Caco-2 (cell line): ENCODE results near the gene JMJD8. TPM values are rescaled to one million over a fixed set of nuclear protein-coding genes. Genes with fewer than 3 reads are reported as not detected.

Experiments
- BruUV-seq: library from RNA; stranded (reverse); fragments of 400-500 nt; replicated peaks from 2 replicates; lab custom pipeline; 2021; lab: Mats Ljungman, UMichigan
- CTCF ChIA-PET: fragments of 300-600 bp; sonication (Branson Sonifier 250); formaldehyde crosslinking; loops from one replicate; lab custom pipeline; 2022; ENCODE audit warnings: antibody characterized with exemption; lab: Charles Lee
- POLR2A ChIA-PET: fragments of 300-600 bp; sonication (Branson Sonifier 250); formaldehyde crosslinking; loops from one replicate; lab custom pipeline; 2022; ENCODE audit warnings: antibody characterized with exemption; lab: Charles Lee
- DNase-seq, 2 experiments: peaks; one replicate each; pipeline versions ENCODE4 v3.0.0 to v3.0.0-alpha.2; 2020 to 2022
- H3K27me3 ChIP-seq: replicated peaks from 2 replicates; pipeline ENCODE4 v1.6.0; 2011; ENCODE audit warnings: low read length; ENCODE audit not compliant: control insufficient read depth, insufficient read depth
- H3K36me3 ChIP-seq: 2 replicates; pipeline ENCODE4 v1.5.1; 2011; ENCODE audit warnings: low read length; ENCODE audit not compliant: control insufficient read depth, insufficient read depth
- H3K4me1 ChIP-seq: fragments of 250-450 bp; sonication (Bioruptor Pico); 2 replicates; pipeline ENCODE4 v1.5.1; 2020; ENCODE audit warnings: mild to moderate bottlenecking
- H3K4me3 ChIP-seq: 2 replicates; pipeline ENCODE4 v1.5.1; 2011; ENCODE audit warnings: low read depth, mild to moderate bottlenecking, control low read depth, low read length
- H3K9me3 ChIP-seq: fragments of 250-450 bp; sonication (Bioruptor Pico); 2 replicates; pipeline ENCODE4 v1.5.1; 2020; ENCODE audit warnings: mild to moderate bottlenecking, moderate library complexity
- H3K27ac Mint-ChIP-seq: one replicate; pipeline ENCODE4 v1.8.0; 2022; ENCODE audit warnings: mixed read lengths; ENCODE audit not compliant: unreplicated experiment
- H3K27me3 Mint-ChIP-seq: one replicate; pipeline ENCODE4 v1.8.0; 2022; ENCODE audit warnings: mixed read lengths; ENCODE audit not compliant: insufficient read depth, unreplicated experiment
- H3K36me3 Mint-ChIP-seq: one replicate; pipeline ENCODE4 v1.8.0; 2022; ENCODE audit warnings: mild to moderate bottlenecking, mixed read lengths; ENCODE audit not compliant: insufficient read depth, unreplicated experiment
- H3K4me1 Mint-ChIP-seq: one replicate; pipeline ENCODE4 v1.8.0; 2022; ENCODE audit warnings: low read depth, mixed read lengths; ENCODE audit not compliant: unreplicated experiment
- H3K4me3 Mint-ChIP-seq: one replicate; pipeline ENCODE4 v1.8.0; 2022; ENCODE audit warnings: mild to moderate bottlenecking, moderate library complexity, mixed read lengths; ENCODE audit not compliant: unreplicated experiment
- H3K9me3 Mint-ChIP-seq: one replicate; pipeline ENCODE4 v1.8.0; 2022; ENCODE audit warnings: mixed read lengths; ENCODE audit not compliant: unreplicated experiment
- CTCF ChIP-seq, 2 experiments: fragments of 200-600 bp in 1 of 2; IDR thresholded peaks; 1 replicate in 1 of 2; 2 replicates in 1 of 2; pipeline versions ENCODE4 v1.5.1 to v1.8.0; 2011 to 2022; ENCODE audit warnings: antibody characterized with exemption in 1 of 2, control low read depth in 1 of 2, inconsistent platforms in 1 of 2, low read depth in 1 of 2, low read length in 1 of 2, mild to moderate bottlenecking in 1 of 2, moderate library complexity in 1 of 2; ENCODE audit not compliant: insufficient read depth in 1 of 2, severe bottlenecking in 1 of 2, unreplicated experiment in 1 of 2
- intact Hi-C: fragments of 100-400 bp; cut with micrococcal nuclease; formaldehyde crosslinking; loops from one replicate; pipeline ENCODE4 v1.10.0; 2022; ENCODE audit not compliant: unreplicated experiment
- total RNA-seq: library from RNA; stranded (reverse); gene quantifications from 2 replicates; pipeline ENCODE4 v1.2.3, GENCODE V29; 2022

JMJD8 gene
- total RNA-seq, 1 experiment from 2014 or later = 52.4 TPM

- Mint-ChIP-seq H3K27ac (no peak overlapping the region), H3K9me3 (no peaks in the 10 kb centered on the region), H3K4me1 (no peaks in the 10 kb centered on the region), H3K4me3 (peak overlapping the region; percentile 93), H3K36me3 (peaks cover 29% of the 10 kb centered on the region), H3K27me3 (no peaks in the 10 kb centered on the region)
- BruUV-seq = no TSS peak
- Histone ChIP-seq H3K27me3 (no peaks in the 10 kb centered on the region), H3K9me3 (no peaks in the 10 kb centered on the region), H3K36me3 (no peaks in the 10 kb centered on the region), H3K4me3 (no peak overlapping the region), H3K4me1 (peaks cover 10% of the 10 kb centered on the region)
- intact Hi-C loops = no loop called here
- CTCF ChIA-PET = no interaction called here
- POLR2A ChIA-PET = no interaction called here
- DNase-seq = no peak
- no peak for TF ChIP-seq CTCF (IDR thresholded peaks at IDR 0.05; ENCODE audit: insufficient read depth in 1 of 2, low read depth in 1 of 2, low read length in 1 of 2, severe bottlenecking in 1 of 2, unreplicated experiment in 1 of 2)
Observed at GRCh38 chr16:634051-634670, 50.0 kb downstream of the JMJD8 start.

DNA sequence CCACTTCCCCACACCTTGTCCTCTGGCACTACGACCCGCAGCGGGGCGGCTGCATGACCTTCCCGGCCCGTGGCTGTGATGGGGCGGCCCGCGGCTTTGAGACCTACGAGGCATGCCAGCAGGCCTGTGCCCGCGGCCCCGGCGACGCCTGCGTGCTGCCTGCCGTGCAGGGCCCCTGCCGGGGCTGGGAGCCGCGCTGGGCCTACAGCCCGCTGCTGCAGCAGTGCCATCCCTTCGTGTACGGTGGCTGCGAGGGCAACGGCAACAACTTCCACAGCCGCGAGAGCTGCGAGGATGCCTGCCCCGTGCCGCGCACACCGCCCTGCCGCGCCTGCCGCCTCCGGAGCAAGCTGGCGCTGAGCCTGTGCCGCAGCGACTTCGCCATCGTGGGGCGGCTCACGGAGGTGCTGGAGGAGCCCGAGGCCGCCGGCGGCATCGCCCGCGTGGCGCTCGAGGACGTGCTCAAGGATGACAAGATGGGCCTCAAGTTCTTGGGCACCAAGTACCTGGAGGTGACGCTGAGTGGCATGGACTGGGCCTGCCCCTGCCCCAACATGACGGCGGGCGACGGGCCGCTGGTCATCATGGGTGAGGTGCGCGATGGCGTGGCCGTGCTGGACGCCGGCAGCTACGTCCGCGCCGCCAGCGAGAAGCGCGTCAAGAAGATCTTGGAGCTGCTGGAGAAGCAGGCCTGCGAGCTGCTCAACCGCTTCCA, 50.6 kb downstream of the JMJD8 start:
- Histone ChIP-seq H3K36me3 (no peaks in the 10 kb centered on the region), H3K27me3 (no peaks in the 10 kb centered on the region), H3K4me1 (peaks cover 10% of the 10 kb centered on the region), H3K4me3 (no peak overlapping the region), H3K9me3 (no peaks in the 10 kb centered on the region)
- no peaks in the 10 kb centered on the region for H3K27me3 Mint-ChIP-seq
- no TSS peak for BruUV-seq
- peaks cover 32% of the 10 kb centered on the region for H3K36me3 Mint-ChIP-seq
- H3K4me3 Mint-ChIP-seq = no peak overlapping the region
- ChIA-PET CTCF (no interaction called here), POLR2A (interaction anchor here (0.5 kb wide), 1 partner anchor 76 kb away, joined by 3 read pairs; no protein-coding TSS in a partner anchor)
- no peak overlapping the region for H3K27ac Mint-ChIP-seq
- no peak for TF ChIP-seq CTCF (IDR thresholded peaks at IDR 0.05; ENCODE audit: insufficient read depth in 1 of 2, low read depth in 1 of 2, low read length in 1 of 2, severe bottlenecking in 1 of 2, unreplicated experiment in 1 of 2)
- DNase-seq = no peak
- intact Hi-C loops = no loop called here
- H3K4me1 Mint-ChIP-seq = no peaks in the 10 kb centered on the region
- H3K9me3 Mint-ChIP-seq = no peaks in the 10 kb centered on the region

GRCh38 chr16:632486-633335, 51.4 kb downstream of the JMJD8 start:
- no TSS peak for BruUV-seq
- Histone ChIP-seq H3K9me3 (no peaks in the 10 kb centered on the region), H3K4me3 (no peak overlapping the region), H3K4me1 (peaks cover 10% of the 10 kb centered on the region), H3K36me3 (no peaks in the 10 kb centered on the region), H3K27me3 (no peaks in the 10 kb centered on the region)
- H3K27me3 Mint-ChIP-seq = no peaks in the 10 kb centered on the region
- no peak for DNase-seq
- POLR2A ChIA-PET = interaction anchor here (0.5 kb wide), 1 partner anchor 75 kb away, joined by 3 read pairs; no protein-coding TSS in a partner anchor
- H3K9me3 Mint-ChIP-seq = no peaks in the 10 kb centered on the region
- intact Hi-C loops = no loop called here
- H3K4me1 Mint-ChIP-seq = no peaks in the 10 kb centered on the region
- TF ChIP-seq CTCF (IDR thresholded peaks at IDR 0.05; ENCODE audit: insufficient read depth in 1 of 2, low read depth in 1 of 2, low read length in 1 of 2, severe bottlenecking in 1 of 2, unreplicated experiment in 1 of 2) = no peak
- H3K36me3 Mint-ChIP-seq = peaks cover 32% of the 10 kb centered on the region
- H3K4me3 Mint-ChIP-seq = no peak overlapping the region
- CTCF ChIA-PET = no interaction called here
- H3K27ac Mint-ChIP-seq = no peak overlapping the region
